Colonic mucosa (tissue), 4 donors: ENCODE data around the gene FMNL2. TPM values are rescaled to one million over a fixed set of nuclear protein-coding genes. Genes with fewer than 3 reads are reported as not detected.
A peak's percentile ranks its signal among the peaks of the same experiment; 100 is the strongest.

Experiments used
- DNase-seq: peaks from one replicate; pipeline ENCODE4 v3.0.0-alpha.2; 2020
- H3K27ac ChIP-seq: fragments of 200-600 bp; one replicate; pipeline ENCODE4 v1.8.0; 2021
- H3K27me3 ChIP-seq: fragments of 200-600 bp; one replicate; pipeline ENCODE4 v1.8.0; 2021
- H3K36me3 ChIP-seq: fragments of 200-600 bp; one replicate; pipeline ENCODE4 v1.8.0; 2021
- H3K4me1 ChIP-seq: fragments of 200-600 bp; one replicate; pipeline ENCODE4 v1.8.0; 2021; ENCODE audit warnings: mild to moderate bottlenecking
- H3K4me3 ChIP-seq: fragments of 200-600 bp; one replicate; pipeline ENCODE4 v1.8.0; 2021
- H3K9ac ChIP-seq, 2 donors: one replicate each; pipeline ENCODE4 v1.7.0; 2013; ENCODE audit warnings: control low read depth in 2 of 2, low read depth in 2 of 2, low read length in 2 of 2
- H3K9me3 ChIP-seq: fragments of 200-600 bp; one replicate; pipeline ENCODE4 v1.8.0; 2021
- intact Hi-C: fragments of 100-400 bp; cut with DNase I; formaldehyde crosslinking; loops from one replicate; pipeline ENCODE4 v1.14.1; 2022
- total RNA-seq, 2 donors: library from RNA; stranded (reverse); fragmentation: NEBNext Ultra II Directional in 1 of 2; extraction: Animal tissue kit (Norgen Biotek cat#: 25700) in 1 of 2; gene quantifications; one replicate each; pipeline ENCODE4 v1.2.1, GENCODE V29; 2021
- TF ChIP-seq, protein P1 (sequence below): fragments of 200-600 bp; IDR thresholded peaks from one replicate; pipeline ENCODE4 v1.8.0; 2022; ENCODE audit warnings: antibody characterized with exemption, mild to moderate bottlenecking
- donor health status: healthy.
- donor health status: DM: no; HTN: no; CAD: no.
- donor health status: DM: no; HTN: no; CAD: no.

Gene FMNL2
- total RNA-seq, 2 donors from 2014 or later: 10.6 to 17.5 TPM

DNA sequence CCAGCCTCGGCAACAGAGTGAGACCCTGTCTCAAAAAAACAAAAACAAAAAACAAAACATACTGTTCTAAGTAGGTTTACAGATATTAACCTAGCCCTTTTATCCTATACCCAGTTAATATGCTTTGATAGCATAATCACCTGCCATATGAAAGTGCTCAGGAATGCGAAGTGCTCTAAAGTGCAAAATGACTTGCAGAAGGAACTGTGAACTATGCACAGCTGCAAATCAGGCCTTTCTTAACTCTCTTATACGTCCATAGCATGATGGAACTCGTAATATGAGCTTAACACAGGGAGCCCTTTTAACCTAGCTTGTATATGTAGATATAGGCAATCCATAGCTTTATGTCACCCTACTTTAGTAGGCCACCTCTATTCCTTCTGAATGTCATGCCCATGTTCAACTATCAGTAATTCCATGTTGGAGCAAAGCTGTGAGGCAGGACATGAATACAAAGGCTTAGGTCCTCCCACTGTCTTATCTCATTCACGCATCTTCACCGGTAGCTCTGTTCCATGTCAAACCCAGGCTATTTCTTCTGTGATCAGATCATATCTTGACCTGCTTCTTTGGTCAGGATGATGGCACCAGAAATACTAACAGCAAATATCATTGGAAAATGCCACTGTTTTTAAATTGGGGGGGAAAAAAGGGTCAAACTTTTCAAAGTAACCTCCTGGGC lies 309.4 kb downstream of the FMNL2 start:
- no peaks in the 10 kb centered on the region for H3K9me3 ChIP-seq
- H3K27me3 ChIP-seq: no peaks in the 10 kb centered on the region
- no peak overlapping the region for H3K9ac ChIP-seq
- no peak overlapping the region for H3K27ac ChIP-seq
- no peaks in the 10 kb centered on the region for H3K36me3 ChIP-seq
- intact Hi-C loops: no loop called here
- TF ChIP-seq, protein P1, sequence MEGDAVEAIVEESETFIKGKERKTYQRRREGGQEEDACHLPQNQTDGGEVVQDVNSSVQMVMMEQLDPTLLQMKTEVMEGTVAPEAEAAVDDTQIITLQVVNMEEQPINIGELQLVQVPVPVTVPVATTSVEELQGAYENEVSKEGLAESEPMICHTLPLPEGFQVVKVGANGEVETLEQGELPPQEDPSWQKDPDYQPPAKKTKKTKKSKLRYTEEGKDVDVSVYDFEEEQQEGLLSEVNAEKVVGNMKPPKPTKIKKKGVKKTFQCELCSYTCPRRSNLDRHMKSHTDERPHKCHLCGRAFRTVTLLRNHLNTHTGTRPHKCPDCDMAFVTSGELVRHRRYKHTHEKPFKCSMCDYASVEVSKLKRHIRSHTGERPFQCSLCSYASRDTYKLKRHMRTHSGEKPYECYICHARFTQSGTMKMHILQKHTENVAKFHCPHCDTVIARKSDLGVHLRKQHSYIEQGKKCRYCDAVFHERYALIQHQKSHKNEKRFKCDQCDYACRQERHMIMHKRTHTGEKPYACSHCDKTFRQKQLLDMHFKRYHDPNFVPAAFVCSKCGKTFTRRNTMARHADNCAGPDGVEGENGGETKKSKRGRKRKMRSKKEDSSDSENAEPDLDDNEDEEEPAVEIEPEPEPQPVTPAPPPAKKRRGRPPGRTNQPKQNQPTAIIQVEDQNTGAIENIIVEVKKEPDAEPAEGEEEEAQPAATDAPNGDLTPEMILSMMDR: no peak
- no peaks in the 10 kb centered on the region for H3K4me1 ChIP-seq
- no peak for DNase-seq
- no peak overlapping the region for H3K4me3 ChIP-seq

GRCh38 chr2:152646264-152646663 lies 311.3 kb downstream of the FMNL2 start:
- Histone ChIP-seq H3K27ac (no peak overlapping the region), H3K9ac (no peak overlapping the region), H3K36me3 (no peaks in the 10 kb centered on the region), H3K4me3 (no peak overlapping the region), H3K9me3 (no peaks in the 10 kb centered on the region), H3K27me3 (no peaks in the 10 kb centered on the region), H3K4me1 (no peaks in the 10 kb centered on the region)
- TF ChIP-seq, protein P1: no peak
- no peak for DNase-seq
- intact Hi-C loops: no loop called here

- Histone ChIP-seq H3K9me3 (no peaks in the 10 kb centered on the region), H3K36me3 (no peaks in the 10 kb centered on the region), H3K4me1 (no peaks in the 10 kb centered on the region), H3K27me3 (no peaks in the 10 kb centered on the region), H3K27ac (no peak overlapping the region), H3K4me3 (no peak overlapping the region), H3K9ac (no peak overlapping the region)
- DNase-seq: no peak
- TF ChIP-seq, protein P1: no peak
- intact Hi-C loops: no loop called here
These were observed 311.8 kb downstream of the FMNL2 start for GRCh38 chr2:152646775-152647174.

- DNase-seq: peak; percentile 44
- TF ChIP-seq, protein P1: no peak
- Histone ChIP-seq H3K4me1 (no peaks in the 10 kb centered on the region), H3K9me3 (no peaks in the 10 kb centered on the region), H3K27ac (no peak overlapping the region), H3K4me3 (no peak overlapping the region), H3K27me3 (no peaks in the 10 kb centered on the region), H3K9ac (no peak overlapping the region), H3K36me3 (no peaks in the 10 kb centered on the region)
- intact Hi-C loops: no loop called here
These were observed 312.6 kb downstream of the FMNL2 start for GRCh38 chr2:152647552-152647951.

- Histone ChIP-seq H3K4me3 (no peak overlapping the region), H3K36me3 (no peaks in the 10 kb centered on the region), H3K9me3 (no peaks in the 10 kb centered on the region), H3K4me1 (no peaks in the 10 kb centered on the region), H3K27me3 (no peaks in the 10 kb centered on the region), H3K9ac (no peak overlapping the region), H3K27ac (no peak overlapping the region)
- peak; percentile 25 for DNase-seq
- intact Hi-C loops: no loop called here
- TF ChIP-seq, protein P1: no peak
These were observed 313.4 kb downstream of the FMNL2 start for GRCh38 chr2:152648336-152648735.
